SJSA1 (cell line): ENCODE data around the gene TPP1. TPM values are rescaled to one million over a fixed set of nuclear protein-coding genes. Genes with fewer than 3 reads are reported as not detected.

ENCODE experiments used
- DNase-seq, 2 experiments: peaks; one replicate each; pipeline ENCODE4 v3.0.0-alpha.2; 2015 to 2020; ENCODE audit warnings: low spot score in 2 of 2, low read depth in 1 of 2
- H3K27ac ChIP-seq: fragments of 250-450 bp; sonication (Bioruptor Pico); 2 replicates; pipeline ENCODE4 v1.5.1; 2020; ENCODE audit warnings: mild to moderate bottlenecking, moderate library complexity
- H3K27me3 ChIP-seq: fragments of 250-450 bp; sonication (Bioruptor Pico); replicated peaks from 2 replicates; pipeline ENCODE4 v1.5.1; 2020; ENCODE audit warnings: mild to moderate bottlenecking, moderate library complexity
- H3K36me3 ChIP-seq: fragments of 250-450 bp; sonication (Bioruptor Pico); 2 replicates; pipeline ENCODE4 v1.5.1; 2020; ENCODE audit warnings: mild to moderate bottlenecking
- H3K4me1 ChIP-seq: fragments of 250-450 bp; sonication (Bioruptor Pico); replicated peaks from 2 replicates; pipeline ENCODE4 v1.6.1; 2021; ENCODE audit warnings: mild to moderate bottlenecking
- H3K4me3 ChIP-seq: fragments of 250-450 bp; sonication (Bioruptor Pico); 2 replicates; pipeline ENCODE4 v1.5.1; 2020; ENCODE audit warnings: mild to moderate bottlenecking
- H3K9me3 ChIP-seq: fragments of 250-450 bp; sonication (Bioruptor Pico); replicated peaks from 2 replicates; pipeline ENCODE4 v1.5.1; 2020; ENCODE audit warnings: mild to moderate bottlenecking
- total RNA-seq: library from RNA; depleted of rRNA; stranded (reverse); fragments of >200 nt; shearing (Covaris generic); gene quantifications from 2 replicates; pipeline ENCODE4 v1.2.3, GENCODE V29; 2014; rRNA removed

The TPP1 gene
- total RNA-seq, 1 experiment from 2014 or later, result 6.8 TPM

DNA sequence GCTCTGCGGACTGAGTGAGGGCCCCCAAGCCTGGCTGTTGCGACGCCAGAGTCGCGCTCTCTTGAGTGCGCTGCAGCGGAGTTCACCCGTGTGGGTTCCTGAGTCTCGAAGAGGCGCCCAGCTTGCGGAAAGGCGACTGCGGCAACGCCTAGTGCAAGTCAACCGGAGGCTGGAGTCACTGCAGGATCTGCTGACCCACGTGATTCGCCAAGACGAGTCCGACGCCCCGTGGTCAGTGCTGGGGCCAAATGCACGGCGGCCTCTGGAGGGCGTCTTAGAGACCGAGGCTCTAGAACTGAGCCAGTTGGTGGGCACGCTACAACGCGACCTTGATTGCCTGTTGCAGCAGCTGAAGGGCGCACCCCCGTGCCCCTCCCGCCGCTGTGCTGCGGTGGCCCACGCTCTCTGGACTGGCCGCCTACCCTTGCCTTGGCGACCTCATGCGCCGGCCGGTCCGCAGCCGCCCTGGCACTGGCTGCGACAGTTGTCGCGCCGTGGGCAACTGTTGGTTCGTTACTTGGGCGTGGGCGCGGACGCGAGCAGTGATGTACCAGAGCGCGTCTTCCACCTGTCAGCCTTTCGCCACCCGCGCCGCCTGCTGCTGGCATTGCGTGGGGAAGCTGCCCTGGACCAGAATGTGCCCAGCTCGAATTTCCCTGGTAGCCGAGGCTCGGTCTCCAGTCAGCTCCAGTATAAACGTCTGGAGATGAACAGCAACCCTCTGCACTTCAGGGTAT lies 48.4 kb downstream of the TPP1 start:
- no peak for DNase-seq
- no peaks in the 10 kb centered on the region for H3K27me3 ChIP-seq
- H3K4me3 ChIP-seq, result no peak overlapping the region

DNA sequence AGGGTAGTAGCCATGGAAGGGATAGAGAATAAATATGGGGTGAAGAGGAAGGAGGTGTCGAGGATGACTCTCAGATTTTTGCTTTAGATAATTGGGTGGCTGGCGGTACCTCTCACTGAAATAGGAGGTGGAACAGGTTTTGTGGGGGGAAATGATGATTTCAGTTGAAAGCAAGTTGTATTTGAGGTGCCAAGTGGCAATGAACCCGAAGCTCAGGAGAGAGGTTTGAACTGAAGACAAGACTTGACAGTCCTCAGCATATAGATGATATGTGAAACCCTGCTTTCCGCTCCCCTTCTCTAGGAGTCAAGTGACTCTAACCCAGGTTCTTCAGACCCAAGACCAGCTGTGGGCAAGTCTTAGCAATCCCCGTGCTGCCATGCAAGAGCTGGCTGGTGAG lies 49.5 kb downstream of the TPP1 start:
- H3K9me3 ChIP-seq, result no peaks in the 10 kb centered on the region
- H3K36me3 ChIP-seq, result no peaks in the 10 kb centered on the region
- H3K4me1 ChIP-seq, result no peaks in the 10 kb centered on the region
- no peak overlapping the region for H3K27ac ChIP-seq
- DNase-seq, result no peak
- H3K4me3 ChIP-seq, result no peak overlapping the region
- H3K27me3 ChIP-seq, result no peaks in the 10 kb centered on the region

More for the DNA sequence above, 48.4 kb downstream of the TPP1 start:
- no peaks in the 10 kb centered on the region for H3K36me3 ChIP-seq
- no peak overlapping the region for H3K27ac ChIP-seq
- no peaks in the 10 kb centered on the region for H3K4me1 ChIP-seq
- no peaks in the 10 kb centered on the region for H3K9me3 ChIP-seq

DNA sequence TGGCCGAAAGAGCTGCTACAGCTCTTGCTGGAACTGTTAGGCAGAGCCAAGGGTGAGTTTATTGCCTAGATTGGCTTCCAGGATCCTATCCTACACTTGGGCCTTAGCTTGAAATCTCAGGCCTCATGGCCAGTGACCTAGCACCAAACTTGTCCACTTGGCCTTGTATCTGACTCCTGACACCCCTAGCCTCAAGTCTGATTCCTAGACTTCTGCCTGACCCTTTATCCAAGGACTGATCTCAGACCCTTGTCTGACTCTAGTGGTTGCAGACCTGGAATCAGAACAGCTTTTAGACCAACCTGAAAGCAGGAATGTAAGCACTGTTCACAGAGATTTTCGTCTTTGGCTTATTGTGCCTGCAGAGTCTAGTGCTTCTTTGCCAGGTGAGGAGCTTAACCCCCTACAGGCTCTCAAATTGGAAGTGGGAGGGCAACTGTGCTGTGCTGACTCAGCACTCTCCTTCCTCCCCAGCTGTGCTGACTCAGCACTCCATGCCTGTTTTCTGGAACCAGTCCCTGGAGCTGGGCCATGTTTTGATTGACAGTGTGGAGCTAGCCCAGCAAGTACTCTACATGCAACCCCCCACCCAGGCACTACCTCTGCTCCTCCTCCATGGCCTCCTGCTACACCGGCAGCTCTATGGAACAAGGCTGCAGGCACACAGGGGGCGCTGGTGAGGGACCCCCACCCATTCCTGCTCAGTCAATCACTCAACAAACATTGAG lies 50.9 kb downstream of the TPP1 start:
- Histone ChIP-seq H3K9me3 (no peaks in the 10 kb centered on the region), H3K4me3 (no peak overlapping the region), H3K27me3 (no peaks in the 10 kb centered on the region), H3K36me3 (no peaks in the 10 kb centered on the region), H3K4me1 (no peaks in the 10 kb centered on the region), H3K27ac (no peak overlapping the region)
- no peak for DNase-seq

DNA sequence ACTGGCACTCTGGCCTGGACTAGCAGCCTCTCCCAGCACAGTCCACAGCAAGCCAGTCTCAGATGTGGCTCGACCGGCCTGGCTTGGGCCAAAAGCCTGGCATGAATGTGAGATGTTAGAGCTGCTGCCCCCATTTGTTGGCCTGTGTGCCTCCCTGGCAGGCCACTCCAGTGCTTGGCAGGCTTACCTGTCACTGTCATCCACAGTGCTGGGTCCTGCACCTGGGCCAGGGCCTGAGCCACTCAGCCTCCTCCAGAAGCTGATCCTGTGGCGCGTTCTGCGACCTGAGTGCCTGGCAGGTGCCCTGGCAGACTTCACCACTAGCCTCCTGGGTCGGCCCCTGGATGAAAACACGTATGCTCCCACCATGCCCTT lies 51.9 kb downstream of the TPP1 start:
- no peaks in the 10 kb centered on the region for H3K4me1 ChIP-seq
- H3K4me3 ChIP-seq, result no peak overlapping the region
- no peaks in the 10 kb centered on the region for H3K9me3 ChIP-seq
- no peaks in the 10 kb centered on the region for H3K27me3 ChIP-seq
- H3K36me3 ChIP-seq, result no peaks in the 10 kb centered on the region
- no peak for DNase-seq
- no peak overlapping the region for H3K27ac ChIP-seq

DNA sequence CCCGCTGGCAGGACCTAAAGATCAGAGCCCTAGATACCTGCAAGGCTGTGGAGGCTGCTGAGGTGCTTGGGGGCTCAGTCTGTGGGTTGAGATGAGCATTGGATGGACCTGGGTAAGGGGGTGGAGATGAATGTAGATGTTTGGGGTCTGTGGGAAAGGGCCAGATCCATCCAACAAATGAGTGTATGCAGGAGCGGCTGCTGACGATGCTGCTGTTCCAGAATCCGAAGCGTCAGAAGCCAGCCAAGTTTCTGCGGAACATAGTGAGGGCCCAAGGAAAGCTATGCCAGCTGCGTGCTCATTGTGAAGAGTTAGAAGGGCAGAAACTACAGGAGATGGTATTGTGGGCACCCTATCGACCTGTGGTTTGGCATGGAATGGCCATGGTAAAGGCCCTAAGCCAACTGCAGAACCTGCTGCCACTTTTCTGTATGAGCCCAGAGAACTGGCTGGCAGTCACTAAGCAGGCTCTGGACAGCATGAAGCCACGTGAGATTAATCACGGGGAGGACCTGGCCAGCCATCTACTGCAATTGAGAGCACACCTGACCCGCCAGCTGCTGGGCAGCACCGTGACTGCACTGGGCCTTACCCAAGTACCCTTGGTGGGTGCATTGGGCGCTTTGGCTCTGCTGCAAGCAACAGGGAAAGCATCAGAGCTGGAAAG lies 52.4 kb downstream of the TPP1 start:
- no peaks in the 10 kb centered on the region for H3K27me3 ChIP-seq
- no peaks in the 10 kb centered on the region for H3K9me3 ChIP-seq
- H3K36me3 ChIP-seq, result no peaks in the 10 kb centered on the region
- no peak for DNase-seq
- H3K4me3 ChIP-seq, result no peak overlapping the region
- H3K4me1 ChIP-seq, result no peaks in the 10 kb centered on the region
- H3K27ac ChIP-seq, result no peak overlapping the region

DNA sequence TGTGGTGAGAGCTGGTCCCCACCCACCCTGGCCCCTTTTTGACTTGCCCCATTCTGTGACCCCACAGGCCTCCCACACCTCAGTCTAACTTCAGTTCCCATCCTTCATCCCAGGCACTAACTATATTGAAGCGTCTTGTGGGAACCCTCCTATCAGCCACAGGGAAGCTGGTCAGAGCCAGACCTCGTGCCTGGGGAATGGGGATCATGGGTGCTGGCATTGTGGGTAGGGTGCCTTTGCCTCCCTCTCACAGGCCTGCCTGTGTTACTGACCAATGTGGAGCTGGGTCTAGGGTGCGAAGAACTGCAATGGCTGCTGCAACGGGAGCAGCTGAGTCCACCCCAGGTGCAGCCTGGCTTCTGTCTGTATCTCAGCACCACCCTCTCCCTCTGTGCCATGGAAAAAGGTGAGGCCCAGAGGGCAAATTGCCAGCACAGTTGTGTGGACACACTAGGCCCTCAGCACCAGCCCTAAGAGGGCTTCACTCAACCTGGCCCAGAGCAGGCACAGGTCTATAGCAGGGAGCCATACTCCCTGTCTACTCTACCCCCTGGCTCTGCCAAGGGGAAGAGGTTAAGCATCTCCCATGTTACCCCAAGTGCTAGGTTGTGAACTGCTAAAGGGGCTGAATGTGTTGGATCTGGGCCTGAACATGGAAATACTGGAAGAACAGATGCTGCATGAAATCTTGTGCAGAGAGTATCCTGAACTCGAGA lies 53.1 kb downstream of the TPP1 start:
- Histone ChIP-seq H3K27me3 (no peaks in the 10 kb centered on the region), H3K9me3 (no peaks in the 10 kb centered on the region), H3K27ac (no peak overlapping the region), H3K36me3 (no peaks in the 10 kb centered on the region), H3K4me3 (no peak overlapping the region), H3K4me1 (no peaks in the 10 kb centered on the region)
- no peak for DNase-seq

DNA sequence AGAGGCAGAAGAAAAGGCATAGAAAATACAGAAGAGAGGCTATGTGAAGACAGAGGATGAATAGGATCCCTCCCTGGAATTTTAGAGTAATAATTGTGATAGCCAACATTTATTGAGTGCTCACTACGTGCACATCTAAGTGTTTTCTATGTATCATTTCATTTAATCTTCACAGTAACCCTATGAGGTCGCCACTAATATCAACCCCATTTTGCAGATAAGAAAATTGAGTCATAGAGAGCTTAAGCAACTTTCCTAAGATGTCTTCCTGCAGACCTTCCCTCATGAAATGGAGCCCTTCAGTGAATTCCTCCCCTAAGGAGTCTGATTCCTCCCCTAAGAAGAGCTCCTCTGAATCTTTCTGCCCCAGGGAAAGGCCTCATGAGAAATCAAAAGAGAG lies 53.9 kb downstream of the TPP1 start:
- H3K4me1 ChIP-seq, result no peaks in the 10 kb centered on the region
- H3K27ac ChIP-seq, result no peak overlapping the region
- H3K36me3 ChIP-seq, result no peaks in the 10 kb centered on the region
- no peaks in the 10 kb centered on the region for H3K9me3 ChIP-seq
- DNase-seq, result no peak
- H3K27me3 ChIP-seq, result no peaks in the 10 kb centered on the region
- H3K4me3 ChIP-seq, result no peak overlapping the region

DNA sequence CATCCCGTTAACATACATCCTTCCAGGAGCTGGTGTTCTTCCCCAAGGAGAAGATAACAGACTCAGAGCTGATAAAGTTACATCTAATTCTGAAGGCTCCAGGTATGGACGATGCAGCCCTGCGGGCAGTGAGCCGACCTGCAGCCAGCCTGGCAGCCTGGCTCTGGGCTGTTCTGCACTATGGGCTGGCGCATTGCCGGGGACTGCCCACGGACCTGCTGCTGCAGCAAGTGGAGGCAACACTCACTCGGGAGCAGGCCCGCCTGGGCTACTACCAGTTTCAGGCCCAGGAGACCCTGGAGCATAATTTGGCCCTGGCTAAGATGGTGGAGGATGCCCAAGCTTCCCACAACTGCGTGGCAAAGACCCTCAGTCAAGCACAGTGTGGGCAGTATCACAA lies 55.6 kb downstream of the TPP1 start:
- Histone ChIP-seq H3K27me3 (no peaks in the 10 kb centered on the region), H3K27ac (no peak overlapping the region), H3K4me3 (no peak overlapping the region), H3K36me3 (no peaks in the 10 kb centered on the region), H3K4me1 (no peaks in the 10 kb centered on the region), H3K9me3 (no peaks in the 10 kb centered on the region)
- no peak for DNase-seq

DNA sequence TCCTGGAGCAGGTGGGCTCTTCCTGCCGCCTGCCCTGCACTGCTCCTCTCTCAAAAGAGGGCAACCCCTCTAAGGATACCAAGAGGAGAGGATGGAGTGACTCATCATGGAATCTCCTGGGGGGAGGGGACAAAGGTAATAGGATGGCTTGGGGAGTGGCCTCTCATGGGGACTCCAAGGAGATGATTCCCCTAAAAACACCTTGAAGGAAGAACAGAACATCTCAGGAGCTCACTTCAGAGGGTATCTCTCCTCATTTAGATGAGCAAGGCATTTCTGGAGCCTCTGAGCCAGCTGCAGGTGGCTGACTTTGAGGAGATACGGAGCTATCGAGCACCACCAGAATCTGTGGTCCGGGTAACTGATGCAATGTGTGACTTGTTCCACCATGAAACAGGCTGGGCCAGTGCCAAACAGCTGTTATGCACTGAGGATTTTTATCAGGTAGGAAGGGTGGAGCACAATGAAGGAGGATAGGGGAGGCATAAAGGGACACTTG lies 56.1 kb downstream of the TPP1 start:
- no peak for DNase-seq
- Histone ChIP-seq H3K27ac (no peak overlapping the region), H3K4me1 (no peaks in the 10 kb centered on the region), H3K27me3 (no peaks in the 10 kb centered on the region), H3K9me3 (no peaks in the 10 kb centered on the region), H3K4me3 (no peak overlapping the region), H3K36me3 (no peaks in the 10 kb centered on the region)

Other genes with a start within 250 kb of the TPP1 start
- 38.9 and 57.9 TPM in 2 replicates for gene SMPD1, start 228.9 kb downstream of the TPP1 start, total RNA-seq
- gene APBB1, start 200.3 kb downstream of the TPP1 start, total RNA-seq, result 12.0 and 17.1 TPM in 2 replicates
- gene HPX, start 178.4 kb downstream of the TPP1 start, total RNA-seq, result 0.32 TPM in 1 of 2 replicates, not detected in the other
- gene TRIM3, start 145.5 kb downstream of the TPP1 start, total RNA-seq, result 9.1 and 11.0 TPM in 2 replicates
- 14.0 and 22.9 TPM in 2 replicates for gene ARFIP2, start 138.1 kb downstream of the TPP1 start, total RNA-seq
- gene TIMM10B, start 137.9 kb downstream of the TPP1 start, total RNA-seq, result 5.6 and 19.1 TPM in 2 replicates
- 1.5 and 1.8 TPM in 2 replicates for gene DNHD1, start 122.1 kb downstream of the TPP1 start, total RNA-seq
- gene RRP8, start 15.8 kb downstream of the TPP1 start, total RNA-seq, result 10.2 and 12.0 TPM in 2 replicates
- gene ILK, start 15.6 kb downstream of the TPP1 start, total RNA-seq, result 160 and 180 TPM in 2 replicates
- 25.2 and 35.2 TPM in 2 replicates for gene TAF10, start 7.2 kb downstream of the TPP1 start, total RNA-seq
- 7.8 and 12.0 TPM in 2 replicates for gene DCHS1, start 36.4 kb upstream of the TPP1 start, total RNA-seq
- gene MRPL17, start 63.9 kb upstream of the TPP1 start, total RNA-seq, result 38.7 and 79.8 TPM in 2 replicates
- gene OR2AG2, start 152.6 kb upstream of the TPP1 start, total RNA-seq, result not detected in 2 replicates
- not detected in 2 replicates for gene OR2AG1, start 163.6 kb upstream of the TPP1 start, total RNA-seq
- gene OR6A2, start 180.3 kb upstream of the TPP1 start, total RNA-seq, result not detected in 2 replicates
- gene OR10A5, start 226.3 kb upstream of the TPP1 start, total RNA-seq, result not detected in 2 replicates
- gene OR10A2, start 243.6 kb upstream of the TPP1 start, total RNA-seq, result not detected in 2 replicates